Uterus (tissue), 2 donors: ENCODE results near the gene EFCAB7.

ENCODE experiments used
- CTCF ChIP-seq, 4 experiments: fragments of 200-600 bp in 2 of 4; fragments of 450-650 bp in 2 of 4; sonication (generic) in 2 of 4; IDR thresholded peaks; one replicate each; pipeline ENCODE4 v1.5.1; 2016 to 2019; ENCODE audit warnings: antibody characterized with exemption in 4 of 4, mild to moderate bottlenecking in 2 of 4, moderate library complexity in 1 of 4
- POLR2A ChIP-seq, 2 donors: fragments of 450-650 bp; IDR thresholded peaks; one replicate each; pipeline ENCODE4 v1.6.1; 2016; ENCODE audit warnings: antibody characterized with exemption in 2 of 2, mild to moderate bottlenecking in 1 of 2, moderate library complexity in 1 of 2

DNA sequence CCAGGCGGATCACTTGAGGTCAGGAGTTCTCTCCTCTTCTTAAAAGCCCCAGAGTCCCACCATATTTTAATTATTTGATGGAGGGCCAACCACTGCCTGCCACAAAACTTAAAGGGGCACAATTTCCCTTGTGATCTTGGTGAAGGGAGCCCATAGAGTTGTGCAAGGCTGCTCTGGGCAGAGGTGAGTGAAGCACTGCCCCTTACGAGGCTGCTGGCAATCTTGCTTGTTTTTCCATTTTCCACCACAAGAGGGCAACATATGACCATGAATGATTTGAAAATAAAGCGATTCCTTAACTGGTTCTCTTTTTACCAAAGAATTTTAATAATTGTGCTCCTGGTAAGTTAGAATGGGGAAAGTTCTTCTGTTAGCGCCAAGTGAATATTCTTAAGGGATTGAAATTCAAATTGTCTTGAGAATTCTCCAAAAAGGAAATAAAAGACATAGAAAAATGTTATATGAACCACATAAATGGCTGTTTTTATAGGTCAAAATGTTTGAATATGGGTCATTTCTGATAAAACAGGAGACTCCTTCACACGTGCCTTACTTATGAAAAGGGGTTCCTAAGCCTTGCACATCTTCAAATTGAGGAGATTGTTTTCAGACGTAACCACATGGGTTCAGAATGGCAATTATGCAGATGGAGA is 92.6 kb downstream of the EFCAB7 start:
- TF ChIP-seq POLR2A (IDR thresholded peaks at IDR 0.05), result no peak
- peak; percentile 75 to 83 (median 80) for TF ChIP-seq CTCF (IDR thresholded peaks at IDR 0.05)
